GM23338 (cell line): Measurements from ENCODE around the gene HSPB2. TPM values are rescaled to one million over a fixed set of nuclear protein-coding genes. Genes with fewer than 3 reads are reported as not detected.

Experiments used
- ATAC-seq: fragments of 200-7000 bp; cut with Tn5 transposase; 3 replicates; pipeline ENCODE4 v1.9.1; 2020
- DNase-seq: peaks from one replicate; pipeline ENCODE4 v3.0.0-alpha.2; 2015; ENCODE audit warnings: low spot score
- H2AFZ ChIP-seq: fragments of 200-600 bp; sonication (generic); 2 replicates; pipeline ENCODE4 v1.8.0; 2016; ENCODE audit warnings: antibody characterized with exemption, mild to moderate bottlenecking, moderate library complexity
- H3F3A ChIP-seq: fragments of 200-600 bp; sonication (generic); replicated peaks from 2 replicates; pipeline ENCODE4 v1.8.0; 2017; ENCODE audit warnings: antibody characterized with exemption, mixed run types, low read depth
- H3K27ac ChIP-seq: fragments of 200-600 bp; sonication (generic); 2 replicates; pipeline ENCODE4 v1.6.1; 2016; ENCODE audit warnings: low read depth
- H3K27me3 ChIP-seq: fragments of 200-600 bp; sonication (generic); 2 replicates; pipeline ENCODE4 v1.8.0; 2016; ENCODE audit warnings: mild to moderate bottlenecking, mixed run types, moderate library complexity; ENCODE audit not compliant: insufficient read depth
- H3K36me3 ChIP-seq: fragments of 200-600 bp; sonication (generic); 2 replicates; pipeline ENCODE4 v1.8.0; 2016; ENCODE audit warnings: mild to moderate bottlenecking; ENCODE audit not compliant: insufficient read depth
- H3K4me1 ChIP-seq: fragments of 200-600 bp; sonication (generic); 2 replicates; pipeline ENCODE4 v1.8.0; 2016; ENCODE audit warnings: mild to moderate bottlenecking, moderate library complexity; ENCODE audit not compliant: insufficient read depth
- H3K4me2 ChIP-seq: fragments of 200-600 bp; sonication (generic); 2 replicates; pipeline ENCODE4 v1.7.1; 2017; ENCODE audit warnings: mixed run types
- H3K4me3 ChIP-seq: fragments of 200-600 bp; sonication (generic); 2 replicates; pipeline ENCODE4 v1.6.1; 2016; ENCODE audit warnings: mixed run types
- H3K79me2 ChIP-seq: fragments of 200-600 bp; sonication (generic); replicated peaks from 2 replicates; pipeline ENCODE4 v1.8.0; 2017; ENCODE audit warnings: mild to moderate bottlenecking; ENCODE audit not compliant: insufficient read depth
- H3K9me2 ChIP-seq: fragments of 200-600 bp; sonication (generic); 2 replicates; pipeline ENCODE4 v1.8.0; 2017; ENCODE audit not compliant: insufficient read depth
- H4K20me1 ChIP-seq: fragments of 200-600 bp; sonication (generic); replicated peaks from 2 replicates; pipeline ENCODE4 v1.8.0; 2017; ENCODE audit warnings: mild to moderate bottlenecking; ENCODE audit not compliant: insufficient read depth
- H3K27ac Mint-ChIP-seq: 2 replicates; pipeline ENCODE4 v1.8.0; 2020; ENCODE audit warnings: inconsistent platforms, mild to moderate bottlenecking, moderate library complexity, mixed read lengths
- H3K27me3 Mint-ChIP-seq: 3 replicates; pipeline ENCODE4 v1.8.0; 2022; ENCODE audit warnings: low read depth, mild to moderate bottlenecking, moderate library complexity, mixed read lengths, inconsistent platforms; ENCODE audit not compliant: insufficient read depth, poor library complexity
- H3K36me3 Mint-ChIP-seq: 3 replicates; pipeline ENCODE4 v1.8.0; 2021; ENCODE audit warnings: low read depth, mild to moderate bottlenecking, inconsistent platforms, moderate library complexity, mixed read lengths
- H3K4me1 Mint-ChIP-seq: 3 replicates; pipeline ENCODE4 v1.8.0; 2020; ENCODE audit warnings: mild to moderate bottlenecking, inconsistent platforms, mixed read lengths
- H3K4me3 Mint-ChIP-seq: 3 replicates; pipeline ENCODE4 v1.8.0; 2021; ENCODE audit warnings: moderate library complexity, mild to moderate bottlenecking, inconsistent platforms, mixed read lengths
- H3K9me3 Mint-ChIP-seq: 3 replicates; pipeline ENCODE4 v1.8.0; 2020; ENCODE audit warnings: moderate library complexity, mild to moderate bottlenecking, inconsistent platforms, mixed read lengths
- CREB1 ChIP-seq: fragments of 250-450 bp; sonication (Bioruptor Pico); IDR thresholded peaks from 2 replicates; pipeline ENCODE4 v1.5.0; 2020; ENCODE audit warnings: low read depth, mild to moderate bottlenecking, moderate library complexity
- EZH2 ChIP-seq: fragments of 200-600 bp; sonication (generic); IDR thresholded peaks from one replicate; pipeline ENCODE4 v1.8.0; 2017; ENCODE audit warnings: antibody characterized with exemption, mild to moderate bottlenecking, low read depth; ENCODE audit not compliant: unreplicated experiment
- EZH2phosphoT487 ChIP-seq: fragments of 200-600 bp; sonication (generic); IDR thresholded peaks from one replicate; pipeline ENCODE4 v1.8.1; 2018; ENCODE audit warnings: antibody characterized with exemption; ENCODE audit not compliant: unreplicated experiment
- JUNB ChIP-seq: IDR thresholded peaks from one replicate; pipeline ENCODE4 v1.6.1; 2016; ENCODE audit warnings: antibody characterized with exemption; ENCODE audit not compliant: unreplicated experiment
- NANOG ChIP-seq: IDR thresholded peaks from 2 replicates; pipeline ENCODE4 v1.6.1; 2016; ENCODE audit warnings: antibody characterized with exemption, borderline replicate concordance
- POLR2AphosphoS5 ChIP-seq: IDR thresholded peaks from 2 replicates; pipeline ENCODE4 v1.6.1; 2016; ENCODE audit warnings: antibody characterized with exemption, low read depth
- STAT1 ChIP-seq: IDR thresholded peaks from one replicate; pipeline ENCODE4 v1.6.1; 2016; ENCODE audit warnings: antibody characterized with exemption; ENCODE audit not compliant: unreplicated experiment
- ZNF114 ChIP-seq: fragments of 250-450 bp; sonication (Bioruptor Pico); IDR thresholded peaks from 2 replicates; pipeline ENCODE4 v1.5.0; 2020; ENCODE audit warnings: mild to moderate bottlenecking, moderate library complexity
- ZNF331 ChIP-seq: fragments of 250-450 bp; sonication (Bioruptor Pico); IDR thresholded peaks from 2 replicates; pipeline ENCODE4 v1.5.0; 2020; ENCODE audit warnings: low read depth, mild to moderate bottlenecking, moderate library complexity
- polyA plus RNA-seq: library from polyadenylated mRNA; unstranded; fragments of >200 nt; fragmentation: Nextera tagmentation; extraction: Ambion mirVana; gene quantifications from 2 replicates; pipeline ENCODE4 v1.2.1, GENCODE V29; 2016
- total RNA-seq: library from RNA; depleted of rRNA; stranded (reverse); fragments of >200 nt; shearing (Covaris generic); gene quantifications from 2 replicates; pipeline ENCODE4 v1.2.3, GENCODE V29; 2014
- TF ChIP-seq, protein P1 (sequence below): IDR thresholded peaks from one replicate; pipeline ENCODE4 v1.6.1; 2018; ENCODE audit warnings: antibody characterized with exemption; ENCODE audit not compliant: unreplicated experiment
- TF ChIP-seq, protein P2 (sequence below): IDR thresholded peaks from 2 replicates; pipeline ENCODE4 v1.6.1; 2016; ENCODE audit warnings: antibody characterized with exemption
- TF ChIP-seq, protein P3 (sequence below): fragments of 250-450 bp; sonication (Bioruptor Pico); IDR thresholded peaks from 2 replicates; pipeline ENCODE4 v1.5.0; 2020; ENCODE audit warnings: mild to moderate bottlenecking, moderate library complexity
- TF ChIP-seq, protein P4 (sequence below), 2 experiments: fragments of 200-600 bp in 1 of 2; sonication (generic) in 1 of 2; conservative IDR thresholded peaks; 2 replicates each; pipeline versions ENCODE4 v1.5.1 to v1.6.1; 2016 to 2017; ENCODE audit warnings: antibody characterized with exemption in 2 of 2, low read depth in 2 of 2, mild to moderate bottlenecking in 2 of 2, moderate library complexity in 1 of 2

Gene HSPB2
- total and polyA plus RNA-seq, 2 experiments from 2014 or later = 1.0 to 2.6 TPM

DNA sequence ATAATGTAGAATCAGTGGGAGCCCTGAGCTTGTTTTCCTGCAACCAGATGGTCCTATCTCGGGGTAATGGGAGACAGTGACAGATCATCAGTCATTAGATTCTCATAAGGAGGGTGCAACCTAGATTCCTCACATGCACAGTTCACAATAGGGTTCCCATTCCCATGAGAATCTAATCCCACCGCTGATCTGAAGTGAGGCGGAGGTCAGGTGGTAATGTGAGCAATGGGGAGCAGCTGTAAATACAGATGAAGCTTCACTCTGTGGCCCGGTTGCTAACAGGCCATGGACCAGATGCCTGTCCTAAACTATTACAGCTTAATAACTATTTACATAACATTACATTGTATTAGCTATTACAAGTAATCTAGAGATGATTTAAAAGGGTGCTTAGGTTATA, 41.6 kb downstream of the HSPB2 start:
- no peaks in the 10 kb centered on the region for H4K20me1 ChIP-seq
- H3K27ac Mint-ChIP-seq = no peak overlapping the region
- no peaks in the 10 kb centered on the region for H3K36me3 ChIP-seq
- no peaks in the 10 kb centered on the region; the same call in 2 of the 3 replicates for H3K4me1 Mint-ChIP-seq
- H3K4me3 ChIP-seq = no peak overlapping the region
- 0 out of 2 replicates have a peak, but pooled peaks cover 4% of the 10 kb centered on the region for H3K79me2 ChIP-seq
- no peaks in the 10 kb centered on the region for H3K9me2 ChIP-seq
- H3K4me2 ChIP-seq = no peak overlapping the region
- no peaks in the 10 kb centered on the region for H3K4me1 ChIP-seq
- H3K4me3 Mint-ChIP-seq = no peak overlapping the region
- no peaks in the 10 kb centered on the region for H3F3A ChIP-seq
- no peak overlapping the region for H3K27ac ChIP-seq
- H3K27me3 ChIP-seq = no peaks in the 10 kb centered on the region
- H3K36me3 Mint-ChIP-seq = peaks cover 35% of the 10 kb centered on the region
- H2AFZ ChIP-seq = no peak overlapping the region
- no peak for ATAC-seq
- H3K27me3 Mint-ChIP-seq = peaks cover 4% of the 10 kb centered on the region
- TF ChIP-seq NANOG (no peak), EZH2 (no peak), EZH2phosphoT487 (no peak), POLR2AphosphoS5 (no peak), STAT1 (no peak), JUNB (no peak), ZNF331 (CRISPR knock-in tag) (no peak), CREB1 (CRISPR knock-in tag) (no peak), ZNF114 (CRISPR knock-in tag) (no peak)
- TF ChIP-seq, protein P1, sequence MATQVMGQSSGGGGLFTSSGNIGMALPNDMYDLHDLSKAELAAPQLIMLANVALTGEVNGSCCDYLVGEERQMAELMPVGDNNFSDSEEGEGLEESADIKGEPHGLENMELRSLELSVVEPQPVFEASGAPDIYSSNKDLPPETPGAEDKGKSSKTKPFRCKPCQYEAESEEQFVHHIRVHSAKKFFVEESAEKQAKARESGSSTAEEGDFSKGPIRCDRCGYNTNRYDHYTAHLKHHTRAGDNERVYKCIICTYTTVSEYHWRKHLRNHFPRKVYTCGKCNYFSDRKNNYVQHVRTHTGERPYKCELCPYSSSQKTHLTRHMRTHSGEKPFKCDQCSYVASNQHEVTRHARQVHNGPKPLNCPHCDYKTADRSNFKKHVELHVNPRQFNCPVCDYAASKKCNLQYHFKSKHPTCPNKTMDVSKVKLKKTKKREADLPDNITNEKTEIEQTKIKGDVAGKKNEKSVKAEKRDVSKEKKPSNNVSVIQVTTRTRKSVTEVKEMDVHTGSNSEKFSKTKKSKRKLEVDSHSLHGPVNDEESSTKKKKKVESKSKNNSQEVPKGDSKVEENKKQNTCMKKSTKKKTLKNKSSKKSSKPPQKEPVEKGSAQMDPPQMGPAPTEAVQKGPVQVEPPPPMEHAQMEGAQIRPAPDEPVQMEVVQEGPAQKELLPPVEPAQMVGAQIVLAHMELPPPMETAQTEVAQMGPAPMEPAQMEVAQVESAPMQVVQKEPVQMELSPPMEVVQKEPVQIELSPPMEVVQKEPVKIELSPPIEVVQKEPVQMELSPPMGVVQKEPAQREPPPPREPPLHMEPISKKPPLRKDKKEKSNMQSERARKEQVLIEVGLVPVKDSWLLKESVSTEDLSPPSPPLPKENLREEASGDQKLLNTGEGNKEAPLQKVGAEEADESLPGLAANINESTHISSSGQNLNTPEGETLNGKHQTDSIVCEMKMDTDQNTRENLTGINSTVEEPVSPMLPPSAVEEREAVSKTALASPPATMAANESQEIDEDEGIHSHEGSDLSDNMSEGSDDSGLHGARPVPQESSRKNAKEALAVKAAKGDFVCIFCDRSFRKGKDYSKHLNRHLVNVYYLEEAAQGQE = no peak
- TF ChIP-seq, protein P2, sequence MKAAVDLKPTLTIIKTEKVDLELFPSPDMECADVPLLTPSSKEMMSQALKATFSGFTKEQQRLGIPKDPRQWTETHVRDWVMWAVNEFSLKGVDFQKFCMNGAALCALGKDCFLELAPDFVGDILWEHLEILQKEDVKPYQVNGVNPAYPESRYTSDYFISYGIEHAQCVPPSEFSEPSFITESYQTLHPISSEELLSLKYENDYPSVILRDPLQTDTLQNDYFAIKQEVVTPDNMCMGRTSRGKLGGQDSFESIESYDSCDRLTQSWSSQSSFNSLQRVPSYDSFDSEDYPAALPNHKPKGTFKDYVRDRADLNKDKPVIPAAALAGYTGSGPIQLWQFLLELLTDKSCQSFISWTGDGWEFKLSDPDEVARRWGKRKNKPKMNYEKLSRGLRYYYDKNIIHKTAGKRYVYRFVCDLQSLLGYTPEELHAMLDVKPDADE = no peak
- TF ChIP-seq, protein P3, sequence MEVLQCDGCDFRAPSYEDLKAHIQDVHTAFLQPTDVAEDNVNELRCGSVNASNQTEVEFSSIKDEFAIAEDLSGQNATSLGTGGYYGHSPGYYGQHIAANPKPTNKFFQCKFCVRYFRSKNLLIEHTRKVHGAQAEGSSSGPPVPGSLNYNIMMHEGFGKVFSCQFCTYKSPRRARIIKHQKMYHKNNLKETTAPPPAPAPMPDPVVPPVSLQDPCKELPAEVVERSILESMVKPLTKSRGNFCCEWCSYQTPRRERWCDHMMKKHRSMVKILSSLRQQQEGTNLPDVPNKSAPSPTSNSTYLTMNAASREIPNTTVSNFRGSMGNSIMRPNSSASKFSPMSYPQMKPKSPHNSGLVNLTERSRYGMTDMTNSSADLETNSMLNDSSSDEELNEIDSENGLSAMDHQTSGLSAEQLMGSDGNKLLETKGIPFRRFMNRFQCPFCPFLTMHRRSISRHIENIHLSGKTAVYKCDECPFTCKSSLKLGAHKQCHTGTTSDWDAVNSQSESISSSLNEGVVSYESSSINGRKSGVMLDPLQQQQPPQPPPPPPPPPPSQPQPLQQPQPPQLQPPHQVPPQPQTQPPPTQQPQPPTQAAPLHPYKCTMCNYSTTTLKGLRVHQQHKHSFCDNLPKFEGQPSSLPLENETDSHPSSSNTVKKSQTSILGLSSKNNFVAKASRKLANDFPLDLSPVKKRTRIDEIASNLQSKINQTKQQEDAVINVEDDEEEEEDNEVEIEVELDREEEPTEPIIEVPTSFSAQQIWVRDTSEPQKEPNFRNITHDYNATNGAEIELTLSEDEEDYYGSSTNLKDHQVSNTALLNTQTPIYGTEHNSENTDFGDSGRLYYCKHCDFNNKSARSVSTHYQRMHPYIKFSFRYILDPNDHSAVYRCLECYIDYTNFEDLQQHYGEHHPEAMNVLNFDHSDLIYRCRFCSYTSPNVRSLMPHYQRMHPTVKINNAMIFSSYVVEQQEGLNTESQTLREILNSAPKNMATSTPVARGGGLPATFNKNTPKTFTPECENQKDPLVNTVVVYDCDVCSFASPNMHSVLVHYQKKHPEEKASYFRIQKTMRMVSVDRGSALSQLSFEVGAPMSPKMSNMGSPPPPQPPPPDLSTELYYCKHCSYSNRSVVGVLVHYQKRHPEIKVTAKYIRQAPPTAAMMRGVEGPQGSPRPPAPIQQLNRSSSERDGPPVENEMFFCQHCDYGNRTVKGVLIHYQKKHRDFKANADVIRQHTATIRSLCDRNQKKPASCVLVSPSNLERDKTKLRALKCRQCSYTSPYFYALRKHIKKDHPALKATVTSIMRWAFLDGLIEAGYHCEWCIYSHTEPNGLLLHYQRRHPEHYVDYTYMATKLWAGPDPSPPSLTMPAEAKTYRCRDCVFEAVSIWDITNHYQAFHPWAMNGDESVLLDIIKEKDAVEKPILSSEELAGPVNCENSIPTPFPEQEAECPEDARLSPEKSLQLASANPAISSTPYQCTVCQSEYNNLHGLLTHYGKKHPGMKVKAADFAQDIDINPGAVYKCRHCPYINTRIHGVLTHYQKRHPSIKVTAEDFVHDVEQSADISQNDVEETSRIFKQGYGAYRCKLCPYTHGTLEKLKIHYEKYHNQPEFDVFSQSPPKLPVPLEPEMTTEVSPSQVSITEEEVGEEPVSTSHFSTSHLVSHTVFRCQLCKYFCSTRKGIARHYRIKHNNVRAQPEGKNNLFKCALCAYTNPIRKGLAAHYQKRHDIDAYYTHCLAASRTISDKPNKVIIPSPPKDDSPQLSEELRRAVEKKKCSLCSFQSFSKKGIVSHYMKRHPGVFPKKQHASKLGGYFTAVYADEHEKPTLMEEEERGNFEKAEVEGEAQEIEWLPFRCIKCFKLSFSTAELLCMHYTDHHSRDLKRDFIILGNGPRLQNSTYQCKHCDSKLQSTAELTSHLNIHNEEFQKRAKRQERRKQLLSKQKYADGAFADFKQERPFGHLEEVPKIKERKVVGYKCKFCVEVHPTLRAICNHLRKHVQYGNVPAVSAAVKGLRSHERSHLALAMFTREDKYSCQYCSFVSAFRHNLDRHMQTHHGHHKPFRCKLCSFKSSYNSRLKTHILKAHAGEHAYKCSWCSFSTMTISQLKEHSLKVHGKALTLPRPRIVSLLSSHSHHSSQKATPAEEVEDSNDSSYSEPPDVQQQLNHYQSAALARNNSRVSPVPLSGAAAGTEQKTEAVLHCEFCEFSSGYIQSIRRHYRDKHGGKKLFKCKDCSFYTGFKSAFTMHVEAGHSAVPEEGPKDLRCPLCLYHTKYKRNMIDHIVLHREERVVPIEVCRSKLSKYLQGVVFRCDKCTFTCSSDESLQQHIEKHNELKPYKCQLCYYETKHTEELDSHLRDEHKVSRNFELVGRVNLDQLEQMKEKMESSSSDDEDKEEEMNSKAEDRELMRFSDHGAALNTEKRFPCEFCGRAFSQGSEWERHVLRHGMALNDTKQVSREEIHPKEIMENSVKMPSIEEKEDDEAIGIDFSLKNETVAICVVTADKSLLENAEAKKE (CRISPR knock-in tag) = no peak
- TF ChIP-seq, protein P4, sequence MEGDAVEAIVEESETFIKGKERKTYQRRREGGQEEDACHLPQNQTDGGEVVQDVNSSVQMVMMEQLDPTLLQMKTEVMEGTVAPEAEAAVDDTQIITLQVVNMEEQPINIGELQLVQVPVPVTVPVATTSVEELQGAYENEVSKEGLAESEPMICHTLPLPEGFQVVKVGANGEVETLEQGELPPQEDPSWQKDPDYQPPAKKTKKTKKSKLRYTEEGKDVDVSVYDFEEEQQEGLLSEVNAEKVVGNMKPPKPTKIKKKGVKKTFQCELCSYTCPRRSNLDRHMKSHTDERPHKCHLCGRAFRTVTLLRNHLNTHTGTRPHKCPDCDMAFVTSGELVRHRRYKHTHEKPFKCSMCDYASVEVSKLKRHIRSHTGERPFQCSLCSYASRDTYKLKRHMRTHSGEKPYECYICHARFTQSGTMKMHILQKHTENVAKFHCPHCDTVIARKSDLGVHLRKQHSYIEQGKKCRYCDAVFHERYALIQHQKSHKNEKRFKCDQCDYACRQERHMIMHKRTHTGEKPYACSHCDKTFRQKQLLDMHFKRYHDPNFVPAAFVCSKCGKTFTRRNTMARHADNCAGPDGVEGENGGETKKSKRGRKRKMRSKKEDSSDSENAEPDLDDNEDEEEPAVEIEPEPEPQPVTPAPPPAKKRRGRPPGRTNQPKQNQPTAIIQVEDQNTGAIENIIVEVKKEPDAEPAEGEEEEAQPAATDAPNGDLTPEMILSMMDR (conservative IDR thresholded peaks at IDR 0.05; ENCODE audit: low read depth in 2 of 2) = no peak
- DNase-seq = no peak
- peaks cover 26% of the 10 kb centered on the region for H3K9me3 Mint-ChIP-seq
